ENCODE measurements around the gene DARS1. TPM values are rescaled to one million over a fixed set of nuclear protein-coding genes. Genes with fewer than 3 reads are reported as not detected.

DARS1 gene
- polyA plus RNA-seq, 1 of the 3 experiments (the other 2 are of a cell fraction) = 52.2 TPM

DNA sequence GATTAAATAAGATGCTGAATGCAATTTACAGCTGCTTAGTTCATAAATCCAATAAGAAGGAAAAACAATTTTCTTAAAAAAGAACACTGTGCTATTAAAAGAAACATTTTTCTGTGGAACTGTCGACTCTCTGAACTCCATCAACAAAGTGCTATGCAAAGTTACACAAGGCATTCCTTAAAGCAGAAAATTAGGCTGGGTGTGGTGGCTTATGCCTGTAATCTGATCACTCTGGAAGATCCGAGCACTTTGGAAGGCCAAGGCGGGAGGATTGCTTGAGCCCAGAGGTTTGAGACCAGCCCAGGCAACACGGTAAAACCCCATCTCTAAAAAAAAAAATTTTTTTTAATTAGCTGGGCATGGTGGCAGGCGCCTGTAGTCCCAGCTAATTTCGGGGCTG, 122.2 kb downstream of the DARS1 start:
- Histone ChIP-seq H4K20me1 (ENCODE audit: insufficient read depth) (no peaks in the 10 kb centered on the region), H3K9me2 (no peaks in the 10 kb centered on the region), H3F3A (replicated peaks; ENCODE audit: insufficient read depth) (peaks cover 3% of the 10 kb centered on the region), H3K4me3 (ENCODE audit: low read depth in 2 of 2, low read length in 1 of 2) (no peak overlapping the region), H3K9ac (no peak overlapping the region), H3K79me2 (ENCODE audit: insufficient read depth) (no peaks in the 10 kb centered on the region), H3K9me3 (no peaks in the 10 kb centered on the region), H3K4me1 (ENCODE audit: control insufficient read depth in 1 of 2, insufficient read depth in 2 of 2, low read depth in 1 of 2, low read length in 1 of 2) (no peaks in the 10 kb centered on the region), H3K36me3 (replicated peaks in 1 of 2; ENCODE audit: control insufficient read depth in 1 of 2, insufficient read depth in 2 of 2, low read length in 1 of 2) (peaks cover 50 to 51% of the 10 kb centered on the region in 2 experiments), H3K4me2 (no peak overlapping the region), H3K27me3 (ENCODE audit: insufficient read depth) (no peaks in the 10 kb centered on the region), H2AFZ (ENCODE audit: low read depth) (no peak overlapping the region), H3K27ac (ENCODE audit: low read depth in 2 of 2, low read length in 1 of 2) (no peak overlapping the region)
- no peak for DNase-seq
- TF ChIP-seq RXRA (IDR thresholded peaks at IDR 0.05; ENCODE audit: borderline replicate concordance, low read depth) (no peak), RCOR1 (IDR thresholded peaks at IDR 0.05; ENCODE audit: low read length) (no peak), ELF1 (IDR thresholded peaks at IDR 0.05) (no peak)
- TF ChIP-seq, protein P1, sequence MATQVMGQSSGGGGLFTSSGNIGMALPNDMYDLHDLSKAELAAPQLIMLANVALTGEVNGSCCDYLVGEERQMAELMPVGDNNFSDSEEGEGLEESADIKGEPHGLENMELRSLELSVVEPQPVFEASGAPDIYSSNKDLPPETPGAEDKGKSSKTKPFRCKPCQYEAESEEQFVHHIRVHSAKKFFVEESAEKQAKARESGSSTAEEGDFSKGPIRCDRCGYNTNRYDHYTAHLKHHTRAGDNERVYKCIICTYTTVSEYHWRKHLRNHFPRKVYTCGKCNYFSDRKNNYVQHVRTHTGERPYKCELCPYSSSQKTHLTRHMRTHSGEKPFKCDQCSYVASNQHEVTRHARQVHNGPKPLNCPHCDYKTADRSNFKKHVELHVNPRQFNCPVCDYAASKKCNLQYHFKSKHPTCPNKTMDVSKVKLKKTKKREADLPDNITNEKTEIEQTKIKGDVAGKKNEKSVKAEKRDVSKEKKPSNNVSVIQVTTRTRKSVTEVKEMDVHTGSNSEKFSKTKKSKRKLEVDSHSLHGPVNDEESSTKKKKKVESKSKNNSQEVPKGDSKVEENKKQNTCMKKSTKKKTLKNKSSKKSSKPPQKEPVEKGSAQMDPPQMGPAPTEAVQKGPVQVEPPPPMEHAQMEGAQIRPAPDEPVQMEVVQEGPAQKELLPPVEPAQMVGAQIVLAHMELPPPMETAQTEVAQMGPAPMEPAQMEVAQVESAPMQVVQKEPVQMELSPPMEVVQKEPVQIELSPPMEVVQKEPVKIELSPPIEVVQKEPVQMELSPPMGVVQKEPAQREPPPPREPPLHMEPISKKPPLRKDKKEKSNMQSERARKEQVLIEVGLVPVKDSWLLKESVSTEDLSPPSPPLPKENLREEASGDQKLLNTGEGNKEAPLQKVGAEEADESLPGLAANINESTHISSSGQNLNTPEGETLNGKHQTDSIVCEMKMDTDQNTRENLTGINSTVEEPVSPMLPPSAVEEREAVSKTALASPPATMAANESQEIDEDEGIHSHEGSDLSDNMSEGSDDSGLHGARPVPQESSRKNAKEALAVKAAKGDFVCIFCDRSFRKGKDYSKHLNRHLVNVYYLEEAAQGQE (IDR thresholded peaks at IDR 0.05; ENCODE audit: low read depth, low read length) = no peak
- 91% methylated on average over 6 of the region's 6 CpGs for WGBS (ENCODE audit: low lambda C conversion rate)
- POLR2A ChIA-PET = no interaction called here
- CTCF ChIA-PET = interaction anchor here (1.7 kb wide), 1 partner anchor 859 kb away, joined by 5 read pairs; no protein-coding TSS in a partner anchor

DNA sequence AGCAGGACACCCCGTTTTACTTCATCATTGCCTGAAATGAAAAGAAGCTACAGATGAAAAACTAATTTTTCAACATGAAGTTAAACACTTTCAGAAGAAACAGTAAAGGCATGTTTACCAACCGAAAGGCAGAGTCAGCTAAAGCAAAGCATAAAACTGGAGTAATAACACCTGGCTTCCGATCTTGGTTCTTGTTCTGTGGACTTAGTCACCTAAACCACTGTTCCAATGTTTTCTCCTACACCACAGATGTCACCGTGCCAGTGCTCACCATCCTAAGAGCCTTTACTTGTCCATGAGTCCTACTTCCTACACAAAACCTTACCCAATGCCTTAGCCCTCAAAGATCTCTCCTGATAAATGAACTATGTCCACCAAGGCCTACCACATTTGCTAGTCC, 122.7 kb downstream of the DARS1 start:
- H3K79me2 ChIP-seq (ENCODE audit: insufficient read depth) = no peaks in the 10 kb centered on the region
- peaks cover 3% of the 10 kb centered on the region for H3F3A ChIP-seq (replicated peaks; ENCODE audit: insufficient read depth)
- H3K27me3 ChIP-seq (ENCODE audit: insufficient read depth) = no peaks in the 10 kb centered on the region
- ChIA-PET CTCF (interaction anchor here (1.7 kb wide), 1 partner anchor 859 kb away, joined by 5 read pairs; no protein-coding TSS in a partner anchor), POLR2A (no interaction called here)
- no peaks in the 10 kb centered on the region for H4K20me1 ChIP-seq (ENCODE audit: insufficient read depth)
- no peaks in the 10 kb centered on the region for H3K4me1 ChIP-seq (ENCODE audit: control insufficient read depth in 1 of 2, insufficient read depth in 2 of 2, low read depth in 1 of 2, low read length in 1 of 2)
- no peak overlapping the region for H3K9ac ChIP-seq
- no peak for DNase-seq
- H3K27ac ChIP-seq (ENCODE audit: low read depth in 2 of 2, low read length in 1 of 2) = no peak overlapping the region
- H3K9me2 ChIP-seq = no peaks in the 10 kb centered on the region
- H3K36me3 ChIP-seq (replicated peaks in 1 of 2; ENCODE audit: control insufficient read depth in 1 of 2, insufficient read depth in 2 of 2, low read length in 1 of 2) = peaks cover 46 to 47% of the 10 kb centered on the region in 2 experiments
- no peak overlapping the region for H3K4me3 ChIP-seq (ENCODE audit: low read depth in 2 of 2, low read length in 1 of 2)
- WGBS (ENCODE audit: low lambda C conversion rate) = 88% methylated on average over 4 of the region's 4 CpGs
- H3K4me2 ChIP-seq = no peak overlapping the region
- H3K9me3 ChIP-seq = no peaks in the 10 kb centered on the region
- no peak overlapping the region for H2AFZ ChIP-seq (ENCODE audit: low read depth)
- no peak for TF ChIP-seq TAF1 (IDR thresholded peaks at IDR 0.05; ENCODE audit: borderline replicate concordance, low read depth, low read length)
- TF ChIP-seq SMC3 (IDR thresholded peaks at IDR 0.05; ENCODE audit: low read depth, low read length) = no peak
- no peak for TF ChIP-seq MXI1 (IDR thresholded peaks at IDR 0.05; ENCODE audit: low read depth, low read length)
- TF ChIP-seq, protein P2, sequence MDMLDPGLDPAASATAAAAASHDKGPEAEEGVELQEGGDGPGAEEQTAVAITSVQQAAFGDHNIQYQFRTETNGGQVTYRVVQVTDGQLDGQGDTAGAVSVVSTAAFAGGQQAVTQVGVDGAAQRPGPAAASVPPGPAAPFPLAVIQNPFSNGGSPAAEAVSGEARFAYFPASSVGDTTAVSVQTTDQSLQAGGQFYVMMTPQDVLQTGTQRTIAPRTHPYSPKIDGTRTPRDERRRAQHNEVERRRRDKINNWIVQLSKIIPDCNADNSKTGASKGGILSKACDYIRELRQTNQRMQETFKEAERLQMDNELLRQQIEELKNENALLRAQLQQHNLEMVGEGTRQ (IDR thresholded peaks at IDR 0.05; ENCODE audit: borderline replicate concordance, low read depth, low read length) = no peak
- no peak for TF ChIP-seq ELF1 (IDR thresholded peaks at IDR 0.05)
- no peak for TF ChIP-seq NRF1 (IDR thresholded peaks at IDR 0.05; ENCODE audit: low read depth, low read length)
- TF ChIP-seq YY1 (IDR thresholded peaks at IDR 0.05; ENCODE audit: low read depth) = no peak
- no peak for TF ChIP-seq EP300 (IDR thresholded peaks at IDR 0.05; ENCODE audit: borderline replicate concordance in 1 of 2, low read depth in 1 of 2, low read length in 1 of 2)
- TF ChIP-seq NFIC (IDR thresholded peaks at IDR 0.05; ENCODE audit: borderline replicate concordance) = no peak
- TF ChIP-seq FOSL2 (IDR thresholded peaks at IDR 0.05; ENCODE audit: borderline replicate concordance, low read depth) = no peak
- no peak for TF ChIP-seq POLR2AphosphoS5 (IDR thresholded peaks at IDR 0.05; ENCODE audit: low read depth, low read length)
- TF ChIP-seq TCF12 (IDR thresholded peaks at IDR 0.05) = no peak
- TF ChIP-seq EZH2phosphoT487 (IDR thresholded peaks at IDR 0.05; ENCODE audit: borderline replicate concordance, low read depth) = no peak
- TF ChIP-seq CHD2 (IDR thresholded peaks at IDR 0.05; ENCODE audit: low read length, partially characterized antibody) = no peak
- TF ChIP-seq, protein P3, sequence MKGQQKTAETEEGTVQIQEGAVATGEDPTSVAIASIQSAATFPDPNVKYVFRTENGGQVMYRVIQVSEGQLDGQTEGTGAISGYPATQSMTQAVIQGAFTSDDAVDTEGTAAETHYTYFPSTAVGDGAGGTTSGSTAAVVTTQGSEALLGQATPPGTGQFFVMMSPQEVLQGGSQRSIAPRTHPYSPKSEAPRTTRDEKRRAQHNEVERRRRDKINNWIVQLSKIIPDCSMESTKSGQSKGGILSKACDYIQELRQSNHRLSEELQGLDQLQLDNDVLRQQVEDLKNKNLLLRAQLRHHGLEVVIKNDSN (IDR thresholded peaks at IDR 0.05; ENCODE audit: borderline replicate concordance, low read depth) = no peak
- no peak for TF ChIP-seq SIN3A (IDR thresholded peaks at IDR 0.05; ENCODE audit: borderline replicate concordance, low read depth, low read length)
- TF ChIP-seq, protein P4, sequence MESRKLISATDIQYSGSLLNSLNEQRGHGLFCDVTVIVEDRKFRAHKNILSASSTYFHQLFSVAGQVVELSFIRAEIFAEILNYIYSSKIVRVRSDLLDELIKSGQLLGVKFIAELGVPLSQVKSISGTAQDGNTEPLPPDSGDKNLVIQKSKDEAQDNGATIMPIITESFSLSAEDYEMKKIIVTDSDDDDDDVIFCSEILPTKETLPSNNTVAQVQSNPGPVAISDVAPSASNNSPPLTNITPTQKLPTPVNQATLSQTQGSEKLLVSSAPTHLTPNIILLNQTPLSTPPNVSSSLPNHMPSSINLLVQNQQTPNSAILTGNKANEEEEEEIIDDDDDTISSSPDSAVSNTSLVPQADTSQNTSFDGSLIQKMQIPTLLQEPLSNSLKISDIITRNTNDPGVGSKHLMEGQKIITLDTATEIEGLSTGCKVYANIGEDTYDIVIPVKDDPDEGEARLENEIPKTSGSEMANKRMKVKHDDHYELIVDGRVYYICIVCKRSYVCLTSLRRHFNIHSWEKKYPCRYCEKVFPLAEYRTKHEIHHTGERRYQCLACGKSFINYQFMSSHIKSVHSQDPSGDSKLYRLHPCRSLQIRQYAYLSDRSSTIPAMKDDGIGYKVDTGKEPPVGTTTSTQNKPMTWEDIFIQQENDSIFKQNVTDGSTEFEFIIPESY (IDR thresholded peaks at IDR 0.05; ENCODE audit: borderline replicate concordance, low read depth) = no peak
- TF ChIP-seq RFX5 (IDR thresholded peaks at IDR 0.05; ENCODE audit: low read length) = no peak

All from SK-N-SH (cell line).